ENCODE measurements around the gene MARCOL.

GRCh38 chr5:148206620-148207019, 31.7 kb upstream of the MARCOL start:
- no peak for TF ChIP-seq YY1 (IDR thresholded peaks at IDR 0.05; ENCODE audit: insufficient read depth, insufficient read length)
- TF ChIP-seq ZNF274 (IDR thresholded peaks at IDR 0.05; ENCODE audit: low read depth, low read length), result no peak
- no peak for TF ChIP-seq SUZ12 (IDR thresholded peaks at IDR 0.05; ENCODE audit: extremely low read depth, insufficient read depth, insufficient read length)
